MM.1S (cell line): Measurements from ENCODE around the gene MAGI2.

Experiments used
- EZH2 ChIP-seq: fragments of 300-600 bp; sonication (generic); optimal IDR thresholded peaks from 2 replicates; pipeline ENCODE3; 2017; ENCODE audit warnings: low read depth, mild to moderate bottlenecking, antibody characterized with exemption, low read length, mixed read lengths
- TF ChIP-seq, protein P1 (sequence below): fragments of 300-600 bp; sonication (generic); IDR thresholded peaks from 2 replicates; pipeline ENCODE4 v1.5.1; 2016; ENCODE audit warnings: antibody characterized with exemption, low read length, mixed read lengths

DNA sequence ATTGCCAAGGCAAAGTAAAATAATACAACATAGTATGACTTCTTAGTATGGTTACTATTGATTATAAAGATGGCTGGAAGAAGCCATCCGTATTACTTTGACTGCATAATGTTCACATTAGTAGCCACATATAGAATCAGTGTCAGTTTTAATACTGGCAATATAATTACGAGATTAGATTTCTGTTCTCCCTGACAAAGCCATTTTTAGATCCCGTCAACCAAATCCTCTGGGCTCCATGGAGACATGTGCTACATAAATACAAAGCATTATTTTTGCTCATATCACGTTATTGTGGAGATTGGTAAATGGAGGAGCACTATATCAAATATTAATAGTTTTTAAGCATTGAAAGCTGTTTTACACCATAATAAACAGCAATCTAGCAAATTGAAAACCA, 124.0 kb downstream of the MAGI2 start:
- TF ChIP-seq, protein P1, sequence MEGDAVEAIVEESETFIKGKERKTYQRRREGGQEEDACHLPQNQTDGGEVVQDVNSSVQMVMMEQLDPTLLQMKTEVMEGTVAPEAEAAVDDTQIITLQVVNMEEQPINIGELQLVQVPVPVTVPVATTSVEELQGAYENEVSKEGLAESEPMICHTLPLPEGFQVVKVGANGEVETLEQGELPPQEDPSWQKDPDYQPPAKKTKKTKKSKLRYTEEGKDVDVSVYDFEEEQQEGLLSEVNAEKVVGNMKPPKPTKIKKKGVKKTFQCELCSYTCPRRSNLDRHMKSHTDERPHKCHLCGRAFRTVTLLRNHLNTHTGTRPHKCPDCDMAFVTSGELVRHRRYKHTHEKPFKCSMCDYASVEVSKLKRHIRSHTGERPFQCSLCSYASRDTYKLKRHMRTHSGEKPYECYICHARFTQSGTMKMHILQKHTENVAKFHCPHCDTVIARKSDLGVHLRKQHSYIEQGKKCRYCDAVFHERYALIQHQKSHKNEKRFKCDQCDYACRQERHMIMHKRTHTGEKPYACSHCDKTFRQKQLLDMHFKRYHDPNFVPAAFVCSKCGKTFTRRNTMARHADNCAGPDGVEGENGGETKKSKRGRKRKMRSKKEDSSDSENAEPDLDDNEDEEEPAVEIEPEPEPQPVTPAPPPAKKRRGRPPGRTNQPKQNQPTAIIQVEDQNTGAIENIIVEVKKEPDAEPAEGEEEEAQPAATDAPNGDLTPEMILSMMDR = no peak
- TF ChIP-seq EZH2 = no peak
